Esophagus squamous epithelium (tissue), 4 donors: ENCODE results near the gene MRPS17.

Experiments
- POLR2A ChIP-seq, 4 donors: fragments of 450-650 bp; IDR thresholded peaks; one replicate each; pipeline ENCODE4 v1.6.1; 2017; ENCODE audit warnings: antibody characterized with exemption in 4 of 4, mild to moderate bottlenecking in 4 of 4, moderate library complexity in 3 of 4
- TF ChIP-seq, protein P1 (sequence below), 6 experiments: fragments of 450-650 bp in 4 of 6; fragments of 200-600 bp in 2 of 6; sonication (generic) in 2 of 6; IDR thresholded peaks; one replicate each; pipeline ENCODE4 v1.5.1; 2016 to 2019; ENCODE audit warnings: antibody characterized with exemption in 6 of 6, mild to moderate bottlenecking in 4 of 6, moderate library complexity in 4 of 6

DNA sequence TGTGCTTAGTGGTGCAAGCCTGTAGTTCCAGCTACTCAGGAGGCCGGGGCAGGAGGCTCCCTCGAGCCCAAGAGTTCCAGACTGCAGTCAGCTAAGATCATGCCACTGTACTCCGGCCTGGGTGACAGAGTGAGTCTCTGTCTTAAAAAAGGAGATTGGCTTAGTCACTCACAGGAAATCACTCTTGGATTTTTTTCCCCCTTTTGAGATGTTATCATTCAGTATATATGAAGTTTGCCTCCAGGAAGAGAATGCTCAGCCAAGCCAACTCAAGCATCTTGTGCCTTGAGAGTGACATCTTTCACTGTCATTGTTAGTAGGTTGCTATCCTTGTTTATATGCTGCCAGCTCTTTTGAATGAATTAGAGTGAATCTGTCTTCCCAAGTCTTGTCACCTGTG, 40.7 kb downstream of the MRPS17 start:
- TF ChIP-seq, protein P1, sequence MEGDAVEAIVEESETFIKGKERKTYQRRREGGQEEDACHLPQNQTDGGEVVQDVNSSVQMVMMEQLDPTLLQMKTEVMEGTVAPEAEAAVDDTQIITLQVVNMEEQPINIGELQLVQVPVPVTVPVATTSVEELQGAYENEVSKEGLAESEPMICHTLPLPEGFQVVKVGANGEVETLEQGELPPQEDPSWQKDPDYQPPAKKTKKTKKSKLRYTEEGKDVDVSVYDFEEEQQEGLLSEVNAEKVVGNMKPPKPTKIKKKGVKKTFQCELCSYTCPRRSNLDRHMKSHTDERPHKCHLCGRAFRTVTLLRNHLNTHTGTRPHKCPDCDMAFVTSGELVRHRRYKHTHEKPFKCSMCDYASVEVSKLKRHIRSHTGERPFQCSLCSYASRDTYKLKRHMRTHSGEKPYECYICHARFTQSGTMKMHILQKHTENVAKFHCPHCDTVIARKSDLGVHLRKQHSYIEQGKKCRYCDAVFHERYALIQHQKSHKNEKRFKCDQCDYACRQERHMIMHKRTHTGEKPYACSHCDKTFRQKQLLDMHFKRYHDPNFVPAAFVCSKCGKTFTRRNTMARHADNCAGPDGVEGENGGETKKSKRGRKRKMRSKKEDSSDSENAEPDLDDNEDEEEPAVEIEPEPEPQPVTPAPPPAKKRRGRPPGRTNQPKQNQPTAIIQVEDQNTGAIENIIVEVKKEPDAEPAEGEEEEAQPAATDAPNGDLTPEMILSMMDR (IDR thresholded peaks at IDR 0.05) = no peak
- no peak for TF ChIP-seq POLR2A (IDR thresholded peaks at IDR 0.05)
